Lung (tissue), 12 donors: ENCODE data around the gene RECK. TPM values are rescaled to one million over a fixed set of nuclear protein-coding genes. Genes with fewer than 3 reads are reported as not detected.

Experiments used
- ATAC-seq: fragments of 200-7000 bp; cut with Tn5 transposase; one replicate; pipeline ENCODE4 v1.9.1; 2020; ENCODE audit warnings: moderate number of reproducible peaks; ENCODE audit not compliant: insufficient read depth, low FRiP score
- DNase-seq, 3 donors: peaks; one replicate each; pipeline ENCODE4 v3.0.0-alpha.2; 2013 to 2017
- H3K27ac ChIP-seq, 2 donors: one replicate each; pipeline ENCODE4 v1.5.1; 2013; ENCODE audit warnings: mild to moderate bottlenecking in 2 of 2, moderate library complexity in 2 of 2, control low read depth in 1 of 2, inconsistent platforms in 1 of 2, low read depth in 1 of 2, low read length in 1 of 2
- H3K27me3 ChIP-seq, 3 donors: one replicate each; pipeline ENCODE4 v1.5.1; 2013; ENCODE audit warnings: low read length in 2 of 3; ENCODE audit not compliant: control insufficient read depth in 3 of 3, insufficient read depth in 3 of 3
- H3K36me3 ChIP-seq, 4 donors: one replicate each; pipeline ENCODE4 v1.5.1; 2013; ENCODE audit warnings: low read length in 4 of 4, mild to moderate bottlenecking in 1 of 4, moderate library complexity in 1 of 4; ENCODE audit not compliant: control insufficient read depth in 4 of 4, insufficient read depth in 4 of 4
- H3K4me1 ChIP-seq, 5 donors: one replicate each; pipeline ENCODE4 v1.5.1; 2013; ENCODE audit warnings: low read length in 5 of 5, mild to moderate bottlenecking in 2 of 5, moderate library complexity in 1 of 5; ENCODE audit not compliant: control insufficient read depth in 5 of 5, insufficient read depth in 5 of 5
- H3K4me3 ChIP-seq: one replicate; pipeline ENCODE4 v1.5.1; 2013; ENCODE audit warnings: mild to moderate bottlenecking, control low read depth, moderate library complexity
- H3K9ac ChIP-seq, 2 donors: one replicate each; pipeline ENCODE4 v1.5.1; 2013; ENCODE audit warnings: low read length in 2 of 2, control low read depth in 1 of 2; ENCODE audit not compliant: insufficient read depth in 1 of 2
- H3K9me3 ChIP-seq, 4 donors: one replicate each; pipeline ENCODE4 v1.5.1; 2013; ENCODE audit warnings: low read length in 3 of 4, mild to moderate bottlenecking in 1 of 4, moderate library complexity in 1 of 4; ENCODE audit not compliant: control insufficient read depth in 4 of 4, insufficient read depth in 3 of 4
- WGBS, 2 donors: extraction: QIAGEN DNeasy Blood & Tissue Kit; methylation state at CpG; one replicate each; pipeline ENCODE4 v1.1.7; 2013; 5-methylcytosine and 5-hydroxymethylcytosine counted together
- polyA plus RNA-seq, 2 donors: library from polyadenylated mRNA; stranded (reverse); fragments of 200-250 nt; gene quantifications; one replicate each; pipeline ENCODE4 v1.2.1, GENCODE V29; 2013
- total RNA-seq, 2 donors: library from RNA; depleted of rRNA in 1 of 2; stranded (reverse); fragments of >200 nt in 1 of 2; gene quantifications; one replicate each; pipeline ENCODE4 v1.2.1, GENCODE V29; 2014 to 2021
- TF ChIP-seq, protein P1 (sequence below): IDR thresholded peaks from 2 replicates; pipeline ENCODE4 v1.5.1; 2012; ENCODE audit warnings: mild to moderate bottlenecking; ENCODE audit errors: control extremely low read depth, extremely low read depth
- donor health status: control.
- donor health status: control.
- donor health status: Bipolar disorder and iron deficiency.
- donor health status: healthy.
- donor health status: DM: yes; HTN: yes; CAD: no.

The RECK gene
- total and polyA plus RNA-seq, 4 donors, result 4.5 to 19.3 (median 12.0) TPM

DNA sequence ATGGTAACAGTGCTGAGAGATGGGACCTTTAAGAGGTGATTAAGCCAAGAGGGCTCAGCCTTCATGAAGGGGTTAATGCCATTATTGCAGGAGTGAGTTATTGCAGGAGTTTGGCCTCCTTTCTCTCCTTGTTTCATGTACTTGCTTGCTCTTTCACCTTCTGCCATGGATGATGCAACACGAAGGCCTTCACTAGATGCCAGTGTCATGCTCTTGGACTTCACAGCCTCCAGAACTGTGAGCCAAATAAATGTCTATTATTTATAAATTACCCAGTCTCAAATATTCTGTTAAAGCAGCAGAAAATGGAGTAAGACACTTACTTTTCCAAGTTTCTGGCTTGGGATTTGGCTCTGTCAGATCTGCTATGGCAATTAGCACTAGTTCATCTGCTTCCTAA, 38.4 kb upstream of the RECK start:
- H3K9ac ChIP-seq, result no peak overlapping the region
- no peak overlapping the region for H3K27ac ChIP-seq
- TF ChIP-seq, protein P1, sequence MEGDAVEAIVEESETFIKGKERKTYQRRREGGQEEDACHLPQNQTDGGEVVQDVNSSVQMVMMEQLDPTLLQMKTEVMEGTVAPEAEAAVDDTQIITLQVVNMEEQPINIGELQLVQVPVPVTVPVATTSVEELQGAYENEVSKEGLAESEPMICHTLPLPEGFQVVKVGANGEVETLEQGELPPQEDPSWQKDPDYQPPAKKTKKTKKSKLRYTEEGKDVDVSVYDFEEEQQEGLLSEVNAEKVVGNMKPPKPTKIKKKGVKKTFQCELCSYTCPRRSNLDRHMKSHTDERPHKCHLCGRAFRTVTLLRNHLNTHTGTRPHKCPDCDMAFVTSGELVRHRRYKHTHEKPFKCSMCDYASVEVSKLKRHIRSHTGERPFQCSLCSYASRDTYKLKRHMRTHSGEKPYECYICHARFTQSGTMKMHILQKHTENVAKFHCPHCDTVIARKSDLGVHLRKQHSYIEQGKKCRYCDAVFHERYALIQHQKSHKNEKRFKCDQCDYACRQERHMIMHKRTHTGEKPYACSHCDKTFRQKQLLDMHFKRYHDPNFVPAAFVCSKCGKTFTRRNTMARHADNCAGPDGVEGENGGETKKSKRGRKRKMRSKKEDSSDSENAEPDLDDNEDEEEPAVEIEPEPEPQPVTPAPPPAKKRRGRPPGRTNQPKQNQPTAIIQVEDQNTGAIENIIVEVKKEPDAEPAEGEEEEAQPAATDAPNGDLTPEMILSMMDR, result no peak
- H3K9me3 ChIP-seq, result peaks cover 0 to 7% (median 2%) of the 10 kb centered on the region in 4 donors
- DNase-seq, result no peak
- no peaks in the 10 kb centered on the region for H3K36me3 ChIP-seq
- WGBS, 2 donors, result 91 to 100% methylated on average over 1 of the region's 1 CpG
- peaks cover 0 to 2% (median under 1%) of the 10 kb centered on the region in 3 donors for H3K27me3 ChIP-seq
- no peak overlapping the region for H3K4me3 ChIP-seq
- ATAC-seq, result no peak
- H3K4me1 ChIP-seq, result no peaks in the 10 kb centered on the region

DNA sequence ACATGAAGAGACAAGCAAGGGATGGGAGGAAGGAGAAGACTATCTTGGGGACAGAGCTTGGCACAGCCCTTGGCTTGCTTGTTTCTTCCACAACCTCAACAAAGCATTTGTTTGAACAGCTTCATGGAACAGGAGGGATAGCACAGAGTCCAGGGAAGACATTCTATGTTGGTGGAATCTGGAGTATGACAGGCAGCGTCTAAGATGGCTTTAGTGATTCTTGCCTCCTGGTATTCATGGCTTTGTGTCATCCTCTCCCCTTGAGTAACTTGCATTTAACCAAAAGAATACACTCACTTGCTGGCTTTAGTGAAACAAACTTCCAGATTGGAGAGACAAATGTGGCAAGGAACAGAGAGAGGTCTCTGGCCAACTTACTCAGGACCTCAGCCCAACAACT, 30.8 kb upstream of the RECK start:
- 88 to 91% methylated on average over 1 of the region's 1 CpG for WGBS, 2 donors
- H3K36me3 ChIP-seq, result no peaks in the 10 kb centered on the region

DNA sequence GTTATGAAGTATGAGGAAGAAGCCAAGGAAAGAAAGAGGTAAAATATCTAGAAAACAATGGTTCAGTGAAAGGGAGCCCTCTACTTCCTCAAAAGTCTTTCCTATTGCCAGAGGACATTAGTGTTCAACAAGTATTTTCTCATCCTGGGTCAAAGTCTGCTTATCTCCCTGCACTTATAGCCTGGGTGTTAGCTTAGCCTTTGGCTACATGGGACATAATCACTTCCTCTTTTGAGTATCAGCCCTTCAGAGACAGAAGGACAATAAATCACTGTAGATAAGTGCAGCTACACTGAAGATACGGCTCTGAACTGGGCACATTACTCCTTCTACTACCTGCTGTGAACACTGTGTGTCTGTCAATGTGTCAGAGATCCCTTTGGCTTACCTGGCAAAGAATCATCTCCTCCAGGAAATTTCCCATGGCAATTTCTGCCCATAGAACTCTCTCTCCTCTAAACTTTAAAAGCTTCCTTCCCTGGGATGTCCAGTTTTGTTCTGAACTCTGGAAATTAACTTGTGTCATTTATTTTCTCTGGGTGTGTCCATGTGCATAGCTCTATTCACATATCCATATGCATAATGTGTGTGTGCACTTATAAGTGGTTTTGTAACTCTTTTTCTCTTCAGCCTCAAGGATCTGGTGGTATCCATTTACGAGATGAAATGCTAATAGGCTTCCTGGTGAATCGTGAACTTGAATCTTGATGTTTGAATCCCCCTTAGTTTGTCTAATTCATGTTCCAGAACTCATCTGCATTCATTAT, 30.0 kb upstream of the RECK start:
- Histone ChIP-seq H3K4me3 (no peak overlapping the region), H3K27me3 (peaks cover 0 to 3% (median 2%) of the 10 kb centered on the region in 3 donors), H3K9me3 (peaks cover 0 to 3% (median 1%) of the 10 kb centered on the region in 4 donors), H3K36me3 (no peaks in the 10 kb centered on the region), H3K27ac (no peak overlapping the region), H3K9ac (no peak overlapping the region), H3K4me1 (no peaks in the 10 kb centered on the region)
- TF ChIP-seq, protein P1, result no peak
- DNase-seq (no peak), ATAC-seq (no peak)
- WGBS, 2 donors, result 72 to 74% methylated on average over 3 of the region's 3 CpGs

More for the DNA sequence above, 30.8 kb upstream of the RECK start:
- Histone ChIP-seq H3K9me3 (peaks cover 0 to 3% (median 1%) of the 10 kb centered on the region in 4 donors), H3K27me3 (peaks cover 0 to 3% (median 2%) of the 10 kb centered on the region in 3 donors), H3K9ac (no peak overlapping the region), H3K4me3 (no peak overlapping the region), H3K27ac (no peak overlapping the region), H3K4me1 (no peaks in the 10 kb centered on the region)
- TF ChIP-seq, protein P1, result no peak
- DNase-seq (no peak), ATAC-seq (no peak)
